Liver (tissue), 9 donors: ENCODE data around the gene VEZF1. TPM values are rescaled to one million over a fixed set of nuclear protein-coding genes. Genes with fewer than 3 reads are reported as not detected.

Experiments used
- DNase-seq: peaks from one replicate; pipeline ENCODE4 v3.0.0-alpha.2; 2017; ENCODE audit warnings: low spot score
- H3K27ac ChIP-seq, 2 donors: one replicate each; pipeline ENCODE4 v1.7.0; 2013; ENCODE audit warnings: inconsistent platforms in 2 of 2, low read length in 2 of 2, control low read depth in 1 of 2, low read depth in 1 of 2, mild to moderate bottlenecking in 1 of 2
- H3K27me3 ChIP-seq, 4 donors: one replicate each; pipeline versions ENCODE4 v1.6.1 to v1.7.0; 2013; ENCODE audit warnings: low read length in 3 of 4, inconsistent platforms in 1 of 4, mild to moderate bottlenecking in 1 of 4, moderate library complexity in 1 of 4; ENCODE audit not compliant: control insufficient read depth in 4 of 4, insufficient read depth in 4 of 4
- H3K36me3 ChIP-seq, 4 donors: one replicate each; pipeline versions ENCODE4 v1.6.1 to v1.7.0; 2013; ENCODE audit warnings: low read length in 3 of 4, mild to moderate bottlenecking in 3 of 4, low read depth in 1 of 4, moderate library complexity in 1 of 4; ENCODE audit not compliant: control insufficient read depth in 4 of 4, insufficient read depth in 3 of 4
- H3K4me1 ChIP-seq, 4 donors: one replicate each; pipeline versions ENCODE4 v1.6.1 to v1.7.0; 2013; ENCODE audit warnings: low read length in 3 of 4, mild to moderate bottlenecking in 3 of 4, moderate library complexity in 1 of 4; ENCODE audit not compliant: control insufficient read depth in 4 of 4, insufficient read depth in 4 of 4
- H3K4me3 ChIP-seq, 3 donors: one replicate each; pipeline versions ENCODE4 v1.6.1 to v1.7.0; 2013; ENCODE audit warnings: low read length in 3 of 3, control low read depth in 1 of 3, low read depth in 1 of 3, mild to moderate bottlenecking in 1 of 3
- H3K9ac ChIP-seq, 2 donors: one replicate each; pipeline ENCODE4 v1.7.0; 2013; ENCODE audit warnings: low read length in 2 of 2, mild to moderate bottlenecking in 2 of 2, moderate library complexity in 2 of 2, control low read depth in 1 of 2, low read depth in 1 of 2
- H3K9me3 ChIP-seq, 4 donors: one replicate each; pipeline versions ENCODE4 v1.6.1 to v1.7.0; 2013; ENCODE audit warnings: low read length in 3 of 4; ENCODE audit not compliant: control insufficient read depth in 4 of 4
- CTCF ChIP-seq: fragments of 150-350 bp; IDR thresholded peaks from 2 replicates; pipeline ENCODE4 v1.5.1; 2017; ENCODE audit warnings: improper control_type of control experiment, low read depth, low read length; ENCODE audit not compliant: missing input control
- EGR1 ChIP-seq, 2 donors: IDR thresholded peaks; 2 replicates each; pipeline ENCODE4 v1.6.1; 2016 to 2018; ENCODE audit warnings: antibody characterized with exemption in 2 of 2, low read depth in 2 of 2
- FOXA2 ChIP-seq: IDR thresholded peaks from 2 replicates; pipeline ENCODE4 v1.6.1; 2016; ENCODE audit warnings: antibody characterized with exemption
- HNF4G ChIP-seq: IDR thresholded peaks from 2 replicates; pipeline ENCODE4 v1.6.1; 2016; ENCODE audit warnings: antibody characterized with exemption
- JUND ChIP-seq, 2 donors: IDR thresholded peaks; 2 replicates each; pipeline ENCODE4 v1.6.1; 2016; ENCODE audit warnings: antibody characterized with exemption in 2 of 2
- MAX ChIP-seq: IDR thresholded peaks from 2 replicates; pipeline ENCODE4 v1.6.1; 2016; ENCODE audit warnings: antibody characterized with exemption
- NR2F2 ChIP-seq: IDR thresholded peaks from 2 replicates; pipeline ENCODE4 v1.6.1; 2016; ENCODE audit warnings: antibody characterized with exemption
- RAD21 ChIP-seq, 2 donors: IDR thresholded peaks; 2 replicates each; pipeline ENCODE4 v1.6.1; 2016; ENCODE audit warnings: antibody characterized with exemption in 2 of 2, mild to moderate bottlenecking in 2 of 2
- REST ChIP-seq: IDR thresholded peaks from 2 replicates; pipeline ENCODE4 v1.6.1; 2016; ENCODE audit warnings: antibody characterized with exemption, mild to moderate bottlenecking
- SP1 ChIP-seq: IDR thresholded peaks from 2 replicates; pipeline ENCODE4 v1.6.1; 2018; ENCODE audit warnings: antibody characterized with exemption, mild to moderate bottlenecking
- TAF1 ChIP-seq: conservative IDR thresholded peaks from 2 replicates; pipeline ENCODE4 v1.6.1; 2016; ENCODE audit warnings: antibody characterized with exemption, mild to moderate bottlenecking
- YY1 ChIP-seq: IDR thresholded peaks from 2 replicates; pipeline ENCODE4 v1.6.1; 2016; ENCODE audit warnings: antibody characterized with exemption, mild to moderate bottlenecking
- WGBS: extraction: QIAGEN DNeasy Blood & Tissue Kit; methylation state at CpG from one replicate; pipeline ENCODE4 v1.1.7; 2013; 5-methylcytosine and 5-hydroxymethylcytosine counted together
- polyA plus RNA-seq, 2 donors: library from polyadenylated mRNA; stranded (reverse) in 1 of 2; unstranded in 1 of 2; fragments of 200-250 nt in 1 of 2; fragments of >200 nt in 1 of 2; fragmentation: Nextera tagmentation in 1 of 2; extraction: Ambion mirVana in 1 of 2; gene quantifications; one replicate each; pipeline versions ENCODE4 v1.2.1 to v1.2.3, GENCODE V29; 2013 to 2015
- total RNA-seq, 2 donors: library from RNA; depleted of rRNA; stranded (reverse); fragments of >200 nt; gene quantifications; one replicate each; pipeline ENCODE4 v1.2.3, GENCODE V29; 2014
- TF ChIP-seq, protein P1 (sequence below): IDR thresholded peaks from 2 replicates; pipeline ENCODE4 v1.6.1; 2016; ENCODE audit warnings: antibody characterized with exemption
- TF ChIP-seq, protein P2 (sequence below): IDR thresholded peaks from 2 replicates; pipeline ENCODE4 v1.6.1; 2016; ENCODE audit warnings: antibody characterized with exemption
- donor health status: healthy.
- donor health status: healthy.
- donor health status: healthy.
- donor health status: healthy.
- donor health status: healthy.

VEZF1 gene
- total and polyA plus RNA-seq, 4 donors = 7.9 to 26.2 (median 11.4) TPM

GRCh38 chr17:58002154-58002948, 14.3 kb upstream of the VEZF1 start:
- no peak overlapping the region for H3K4me3 ChIP-seq
- no peaks in the 10 kb centered on the region for H3K9me3 ChIP-seq
- H3K27me3 ChIP-seq = no peaks in the 10 kb centered on the region
- H3K36me3 ChIP-seq = peaks cover 6 to 36% (median 30%) of the 10 kb centered on the region in 4 donors
- TF ChIP-seq MAX (no peak), RAD21 (IDR thresholded peaks at IDR 0.05) (no peak), FOXA2 (no peak), REST (no peak), SP1 (no peak), EGR1 (IDR thresholded peaks at IDR 0.05; ENCODE audit: low read depth in 2 of 2) (no peak), NR2F2 (no peak)
- TF ChIP-seq, protein P1, sequence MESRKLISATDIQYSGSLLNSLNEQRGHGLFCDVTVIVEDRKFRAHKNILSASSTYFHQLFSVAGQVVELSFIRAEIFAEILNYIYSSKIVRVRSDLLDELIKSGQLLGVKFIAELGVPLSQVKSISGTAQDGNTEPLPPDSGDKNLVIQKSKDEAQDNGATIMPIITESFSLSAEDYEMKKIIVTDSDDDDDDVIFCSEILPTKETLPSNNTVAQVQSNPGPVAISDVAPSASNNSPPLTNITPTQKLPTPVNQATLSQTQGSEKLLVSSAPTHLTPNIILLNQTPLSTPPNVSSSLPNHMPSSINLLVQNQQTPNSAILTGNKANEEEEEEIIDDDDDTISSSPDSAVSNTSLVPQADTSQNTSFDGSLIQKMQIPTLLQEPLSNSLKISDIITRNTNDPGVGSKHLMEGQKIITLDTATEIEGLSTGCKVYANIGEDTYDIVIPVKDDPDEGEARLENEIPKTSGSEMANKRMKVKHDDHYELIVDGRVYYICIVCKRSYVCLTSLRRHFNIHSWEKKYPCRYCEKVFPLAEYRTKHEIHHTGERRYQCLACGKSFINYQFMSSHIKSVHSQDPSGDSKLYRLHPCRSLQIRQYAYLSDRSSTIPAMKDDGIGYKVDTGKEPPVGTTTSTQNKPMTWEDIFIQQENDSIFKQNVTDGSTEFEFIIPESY = no peak
- WGBS = 86% methylated on average over 4 of the region's 4 CpGs
- DNase-seq = no peak
- no peak overlapping the region for H3K9ac ChIP-seq
- H3K27ac ChIP-seq = no peak overlapping the region
- peaks cover 1 to 26% (median 24%) of the 10 kb centered on the region in 4 donors for H3K4me1 ChIP-seq

DNA sequence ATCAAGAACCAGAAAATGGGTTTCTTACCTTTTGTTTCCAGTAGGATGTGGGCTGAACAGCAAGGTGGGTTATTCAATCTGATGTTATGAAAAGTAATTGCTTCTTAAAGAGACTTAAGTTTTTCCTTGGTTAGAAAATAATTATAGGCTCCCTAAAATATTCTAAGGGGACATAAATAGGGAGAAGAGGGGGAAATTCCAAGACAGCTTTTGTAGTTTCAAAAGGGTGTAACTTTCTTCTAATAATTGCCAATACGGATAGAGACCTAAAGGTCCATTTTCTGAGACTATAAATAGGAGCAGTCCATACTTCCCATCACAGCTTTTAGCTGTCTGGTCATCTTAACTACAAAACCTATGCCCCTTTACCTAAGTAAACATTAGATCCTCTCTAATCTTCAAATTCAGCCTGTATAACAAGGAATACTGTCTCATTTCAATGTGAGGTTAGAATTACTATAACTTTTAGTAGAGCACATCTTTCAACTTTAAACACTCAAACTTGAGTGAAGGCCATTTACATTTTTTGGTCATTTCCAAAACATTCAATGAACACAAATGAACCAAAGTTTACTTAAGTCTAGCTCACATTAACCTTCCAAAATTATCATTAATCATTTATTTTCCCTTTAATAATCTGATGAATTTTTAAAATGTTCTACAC, 13.5 kb upstream of the VEZF1 start:
- Histone ChIP-seq H3K9me3 (no peaks in the 10 kb centered on the region), H3K4me1 (peaks cover 1 to 26% (median 24%) of the 10 kb centered on the region in 4 donors), H3K4me3 (no peak overlapping the region), H3K27me3 (no peaks in the 10 kb centered on the region), H3K9ac (no peak overlapping the region), H3K36me3 (peaks cover 6 to 36% (median 30%) of the 10 kb centered on the region in 4 donors), H3K27ac (no peak overlapping the region)
- no peak for DNase-seq
- 59% methylated on average over 1 of the region's 1 CpG for WGBS
- TF ChIP-seq YY1 (no peak), HNF4G (no peak), JUND (IDR thresholded peaks at IDR 0.05) (no peak), CTCF (no peak), SP1 (no peak), TAF1 (no peak), NR2F2 (no peak)
- TF ChIP-seq, protein P1 = no peak
- TF ChIP-seq, protein P2, sequence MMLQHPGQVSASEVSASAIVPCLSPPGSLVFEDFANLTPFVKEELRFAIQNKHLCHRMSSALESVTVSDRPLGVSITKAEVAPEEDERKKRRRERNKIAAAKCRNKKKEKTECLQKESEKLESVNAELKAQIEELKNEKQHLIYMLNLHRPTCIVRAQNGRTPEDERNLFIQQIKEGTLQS = no peak
